HFF-Myc (cell line): ENCODE results near the gene DENND1C.

Source experiments
- DNase-seq: peaks from one replicate; pipeline ENCODE4 v3.0.0-alpha.2; 2011; ENCODE audit warnings: low read depth; ENCODE audit errors: extremely low read depth
- H3K4me3 ChIP-seq: replicated peaks from 2 replicates; pipeline ENCODE4 v1.5.1; 2011; ENCODE audit warnings: low read depth, mild to moderate bottlenecking, control low read depth, low read length
- CTCF ChIP-seq: IDR thresholded peaks from 2 replicates; pipeline ENCODE4 v1.5.1; 2012; ENCODE audit warnings: mild to moderate bottlenecking, low read depth, low read length, control low read depth; ENCODE audit errors: missing control alignments

The DENND1C gene

DNA sequence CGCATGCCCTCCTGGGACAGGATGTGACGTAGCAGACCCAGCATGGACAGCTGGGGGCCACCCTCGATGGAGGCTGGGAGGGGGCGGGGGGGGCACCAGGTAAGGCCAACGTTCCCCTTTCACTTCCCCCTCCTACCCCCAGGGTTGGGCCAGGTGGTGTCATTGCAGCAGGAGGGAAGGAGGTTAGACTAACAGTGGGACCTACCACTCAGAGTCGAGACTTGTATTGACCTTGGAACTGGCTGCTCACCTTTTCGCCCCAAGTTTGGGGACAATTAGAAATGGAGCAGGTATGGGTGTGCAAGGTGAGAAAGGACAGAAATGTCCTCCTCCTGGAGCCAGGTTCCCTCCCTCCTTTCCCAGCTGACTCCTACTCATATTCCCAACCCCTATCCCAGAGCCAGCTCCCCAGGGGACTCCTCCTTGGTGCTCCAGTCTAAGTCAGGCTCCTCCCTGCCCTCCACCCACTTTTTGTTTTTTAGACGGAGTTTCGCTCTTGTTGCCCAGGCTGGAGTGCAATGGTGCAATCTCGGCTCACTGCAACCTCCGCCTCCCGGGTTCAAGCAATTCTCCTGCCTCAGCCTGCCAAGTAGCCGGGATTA is 39.4 kb downstream of the DENND1C start:
- no peak overlapping the region for H3K4me3 ChIP-seq

GRCh38 chr19:6440905-6441304 is 40.7 kb downstream of the DENND1C start:
- no peak for DNase-seq
- no peak overlapping the region for H3K4me3 ChIP-seq
- TF ChIP-seq CTCF = no peak

More for the DNA sequence above, 39.4 kb downstream of the DENND1C start:
- TF ChIP-seq CTCF = no peak
- no peak for DNase-seq

- no peak for DNase-seq
- no peak for TF ChIP-seq CTCF
- H3K4me3 ChIP-seq = no peak overlapping the region
Measured at GRCh38 chr19:6439743-6440142, 41.8 kb downstream of the DENND1C start.

DNA sequence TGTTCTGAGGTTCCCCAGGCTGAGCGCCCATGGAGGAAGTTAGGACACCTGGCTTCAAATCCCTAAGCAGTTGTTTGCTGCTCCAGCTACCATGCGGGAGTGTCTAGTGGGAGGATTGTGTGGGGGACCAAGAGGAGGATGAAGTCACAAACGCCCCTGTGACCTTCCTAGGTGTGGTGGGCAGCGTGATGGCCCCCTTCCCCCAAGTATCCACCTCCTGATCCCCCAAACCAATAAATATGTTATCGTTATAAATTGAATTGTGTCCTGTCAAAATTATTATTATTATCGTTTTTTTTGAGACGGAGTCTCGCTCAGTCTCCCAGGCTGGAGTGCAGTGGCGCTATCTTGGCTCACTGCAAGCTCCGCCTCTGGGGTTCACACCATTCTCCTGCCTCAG is 47.9 kb downstream of the DENND1C start, which contains the start of gene SLC25A41:
SLC25A41 (minus strand) TSS at position 101 of the 400 bp plus-strand sequence; CDS start at position 31, 70 bp downstream.
- H3K4me3 ChIP-seq = no peak within 1 kb of the TSS
- no peak for DNase-seq
- TF ChIP-seq CTCF = no peak

GRCh38 chr19:6433165-6433564 is 48.4 kb downstream of the DENND1C start:
- no peak for TF ChIP-seq CTCF
- no peak for DNase-seq
- no peak overlapping the region for H3K4me3 ChIP-seq

DNA sequence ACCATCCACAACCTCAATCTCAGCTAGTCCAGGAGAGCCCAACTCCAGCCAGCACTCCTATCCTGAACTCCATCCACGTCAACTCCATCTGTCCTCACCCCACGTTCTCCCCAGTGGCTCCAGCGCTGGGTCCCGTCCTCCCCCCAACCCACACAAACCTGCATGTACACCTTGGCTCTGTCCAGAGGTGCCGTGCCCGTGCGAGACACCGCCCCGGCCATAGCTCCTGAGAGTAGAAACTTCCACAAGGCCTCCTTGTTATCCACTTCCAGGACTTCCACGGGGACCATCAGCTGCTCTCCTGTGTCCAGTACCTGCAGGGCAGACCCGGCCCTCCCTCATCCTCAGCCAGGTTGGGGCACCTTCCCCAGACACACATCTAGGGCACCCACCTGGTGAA is 49.7 kb downstream of the DENND1C start:
- no peak for TF ChIP-seq CTCF
- H3K4me3 ChIP-seq = no peak overlapping the region

More for the DNA sequence above, 49.7 kb downstream of the DENND1C start:
- DNase-seq = no peak
